Calu3 (cell line): ENCODE results near the gene PDGFA. TPM values are rescaled to one million over a fixed set of nuclear protein-coding genes. Genes with fewer than 3 reads are reported as not detected.

Experiments used
- BruUV-seq: library from RNA; stranded (reverse); fragments of 400-500 nt; replicated peaks from 2 replicates; lab custom pipeline; 2021; lab: Mats Ljungman, UMichigan
- CTCF ChIA-PET: fragments of 300-600 bp; sonication (Branson Sonifier 250); formaldehyde crosslinking; loops from one replicate; lab custom pipeline; 2022; ENCODE audit warnings: antibody characterized with exemption; lab: Charles Lee
- DNase-seq: peaks from one replicate; pipeline ENCODE4 v3.0.0; 2022
- H3K27ac Mint-ChIP-seq: one replicate; pipeline ENCODE4 v1.8.0; 2022; ENCODE audit warnings: mixed read lengths; ENCODE audit not compliant: unreplicated experiment
- H3K27me3 Mint-ChIP-seq: one replicate; pipeline ENCODE4 v1.8.0; 2022; ENCODE audit warnings: mixed read lengths; ENCODE audit not compliant: unreplicated experiment
- H3K36me3 Mint-ChIP-seq: one replicate; pipeline ENCODE4 v1.8.0; 2022; ENCODE audit warnings: mild to moderate bottlenecking, moderate library complexity, mixed read lengths; ENCODE audit not compliant: insufficient read depth, unreplicated experiment
- H3K4me1 Mint-ChIP-seq: one replicate; pipeline ENCODE4 v1.8.0; 2022; ENCODE audit warnings: mild to moderate bottlenecking, low read depth, mixed read lengths; ENCODE audit not compliant: unreplicated experiment
- H3K4me3 Mint-ChIP-seq: one replicate; pipeline ENCODE4 v1.8.0; 2022; ENCODE audit warnings: mild to moderate bottlenecking, low read depth, moderate library complexity, mixed read lengths; ENCODE audit not compliant: unreplicated experiment
- H3K9me3 Mint-ChIP-seq: one replicate; pipeline ENCODE4 v1.8.0; 2022; ENCODE audit warnings: low read depth, mixed read lengths; ENCODE audit not compliant: unreplicated experiment
- intact Hi-C: fragments of 100-400 bp; cut with micrococcal nuclease; formaldehyde crosslinking; loops from one replicate; pipeline ENCODE4 v1.10.0; 2022; ENCODE audit not compliant: unreplicated experiment
- total RNA-seq: library from RNA; stranded (reverse); gene quantifications from 2 replicates; pipeline ENCODE4 v1.2.3, GENCODE V29; 2022
- TF ChIP-seq, protein P1 (sequence below): fragments of 200-600 bp; IDR thresholded peaks from one replicate; pipeline ENCODE4 v1.8.0; 2022; ENCODE audit warnings: antibody characterized with exemption; ENCODE audit not compliant: unreplicated experiment

The PDGFA gene
- total RNA-seq, 1 experiment from 2014 or later, result 4.5 TPM

DNA sequence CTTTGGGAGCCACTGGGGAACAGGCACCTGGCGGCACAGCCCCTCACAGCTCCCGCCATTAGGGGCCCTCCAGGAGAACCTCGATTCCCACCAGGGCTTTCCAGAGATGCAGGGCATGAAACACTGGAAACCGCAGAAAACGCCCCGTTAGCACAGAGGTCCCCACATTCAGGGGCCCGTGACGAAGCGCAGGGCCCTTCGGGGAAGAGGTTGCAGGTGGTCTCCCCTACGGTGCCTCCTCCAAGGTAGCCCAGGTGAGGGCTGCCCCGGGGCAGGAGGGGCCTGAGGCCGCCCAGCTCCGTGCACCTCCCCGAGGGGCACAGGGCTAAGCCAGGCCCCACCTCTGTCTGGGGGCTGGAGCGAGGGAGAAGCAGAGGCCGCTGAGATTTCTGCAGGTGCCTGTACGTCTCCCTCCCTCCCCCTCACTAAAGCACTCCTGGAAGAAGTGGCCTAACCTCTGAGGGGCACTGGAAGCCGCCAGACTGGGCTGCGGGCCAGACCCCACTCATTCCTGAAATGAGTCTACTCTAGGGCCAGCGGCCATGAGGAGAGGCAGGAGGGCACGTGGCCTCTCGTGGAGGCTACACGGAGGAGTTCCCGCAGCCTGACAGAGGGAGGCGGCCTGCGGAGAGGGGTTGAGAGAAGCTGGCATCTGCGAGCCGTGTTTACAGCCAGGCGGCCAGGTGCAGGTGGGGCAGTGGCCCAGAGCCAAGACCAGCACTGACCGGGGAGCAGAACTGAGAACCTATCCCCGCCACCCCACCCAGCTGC lies 6.9 kb downstream of the PDGFA start:
- BruUV-seq, result no TSS peak
- CTCF ChIA-PET, result interaction anchor here (0.6 to 0.7 kb wide), 2 partner anchors 82 to 99 kb away, joined by 3 to 5 read pairs; no protein-coding TSS in a partner anchor
- peak; percentile 42 for DNase-seq
- no peak overlapping the region for H3K4me3 Mint-ChIP-seq
- H3K27me3 Mint-ChIP-seq, result peaks cover 63% of the 10 kb centered on the region
- H3K4me1 Mint-ChIP-seq, result peaks cover 13% of the 10 kb centered on the region
- H3K27ac Mint-ChIP-seq, result no peak overlapping the region
- TF ChIP-seq, protein P1, sequence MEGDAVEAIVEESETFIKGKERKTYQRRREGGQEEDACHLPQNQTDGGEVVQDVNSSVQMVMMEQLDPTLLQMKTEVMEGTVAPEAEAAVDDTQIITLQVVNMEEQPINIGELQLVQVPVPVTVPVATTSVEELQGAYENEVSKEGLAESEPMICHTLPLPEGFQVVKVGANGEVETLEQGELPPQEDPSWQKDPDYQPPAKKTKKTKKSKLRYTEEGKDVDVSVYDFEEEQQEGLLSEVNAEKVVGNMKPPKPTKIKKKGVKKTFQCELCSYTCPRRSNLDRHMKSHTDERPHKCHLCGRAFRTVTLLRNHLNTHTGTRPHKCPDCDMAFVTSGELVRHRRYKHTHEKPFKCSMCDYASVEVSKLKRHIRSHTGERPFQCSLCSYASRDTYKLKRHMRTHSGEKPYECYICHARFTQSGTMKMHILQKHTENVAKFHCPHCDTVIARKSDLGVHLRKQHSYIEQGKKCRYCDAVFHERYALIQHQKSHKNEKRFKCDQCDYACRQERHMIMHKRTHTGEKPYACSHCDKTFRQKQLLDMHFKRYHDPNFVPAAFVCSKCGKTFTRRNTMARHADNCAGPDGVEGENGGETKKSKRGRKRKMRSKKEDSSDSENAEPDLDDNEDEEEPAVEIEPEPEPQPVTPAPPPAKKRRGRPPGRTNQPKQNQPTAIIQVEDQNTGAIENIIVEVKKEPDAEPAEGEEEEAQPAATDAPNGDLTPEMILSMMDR, result no peak
- intact Hi-C loops, result no loop called here
- H3K9me3 Mint-ChIP-seq, result no peaks in the 10 kb centered on the region
- peaks cover 18% of the 10 kb centered on the region for H3K36me3 Mint-ChIP-seq

DNA sequence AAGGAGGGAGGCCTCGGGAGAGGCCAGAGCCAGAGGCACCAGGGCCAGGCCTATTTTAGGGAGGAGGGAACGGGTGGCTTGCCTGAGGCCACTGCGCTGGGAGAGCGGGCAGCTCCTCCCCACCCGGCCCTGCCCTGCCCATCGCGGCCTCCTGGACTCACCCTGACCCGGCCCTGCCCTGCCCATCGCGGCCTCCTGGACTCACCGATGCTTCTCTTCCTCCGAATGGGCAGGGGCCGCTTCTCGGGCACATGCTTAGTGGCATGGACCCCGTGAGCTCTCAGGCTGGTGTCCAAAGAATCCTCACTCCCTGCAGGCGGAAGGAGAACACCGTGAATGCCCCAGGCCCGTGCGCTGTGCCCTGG lies 7.5 kb downstream of the PDGFA start:
- intact Hi-C loops, result no loop called here
- Mint-ChIP-seq H3K9me3 (no peaks in the 10 kb centered on the region), H3K4me1 (peaks cover 10% of the 10 kb centered on the region), H3K4me3 (no peak overlapping the region), H3K36me3 (peaks cover 15% of the 10 kb centered on the region), H3K27me3 (peaks cover 57% of the 10 kb centered on the region), H3K27ac (no peak overlapping the region)
- TF ChIP-seq, protein P1, result no peak
- CTCF ChIA-PET, result interaction anchor here (0.7 kb wide), 1 partner anchor 81 kb away, joined by 3 read pairs; no protein-coding TSS in a partner anchor
- no TSS peak for BruUV-seq
- DNase-seq, result no peak

DNA sequence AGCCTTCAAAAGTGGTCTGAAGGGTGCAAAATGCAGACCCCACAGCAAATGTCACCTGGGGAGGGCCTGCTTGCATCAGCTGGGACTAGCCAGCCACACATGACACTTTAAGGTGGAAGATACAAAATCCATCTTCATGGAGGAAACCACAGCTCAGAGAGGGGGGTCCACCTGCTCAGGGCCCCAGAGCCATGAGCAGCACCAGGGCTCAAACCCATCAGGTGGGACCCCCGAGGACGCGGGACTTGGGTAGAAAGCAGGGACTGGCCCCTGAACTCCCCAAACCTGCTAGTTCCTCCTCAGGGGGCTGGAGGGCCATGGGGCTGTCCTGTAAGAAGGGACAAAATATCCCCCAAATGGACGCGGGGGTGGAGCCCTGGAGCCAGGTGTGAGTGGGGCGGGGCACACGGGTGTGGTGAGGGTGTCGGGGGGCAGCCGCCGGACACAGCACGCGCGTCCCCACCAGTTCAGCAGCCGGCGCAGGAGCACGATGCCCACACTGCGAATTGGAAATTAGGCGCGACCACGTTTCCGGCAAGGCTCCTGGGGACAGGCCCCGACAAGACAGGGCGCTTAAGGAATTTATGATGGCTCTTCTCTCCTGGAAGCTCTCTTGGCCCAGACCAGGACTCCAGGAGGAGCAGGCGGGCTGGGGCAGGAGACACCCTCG lies 8.0 kb downstream of the PDGFA start:
- intact Hi-C loops, result no loop called here
- TF ChIP-seq, protein P1, result no peak
- Mint-ChIP-seq H3K4me1 (peaks cover 10% of the 10 kb centered on the region), H3K36me3 (peaks cover 14% of the 10 kb centered on the region), H3K4me3 (no peak overlapping the region), H3K9me3 (no peaks in the 10 kb centered on the region), H3K27ac (no peak overlapping the region), H3K27me3 (peaks cover 52% of the 10 kb centered on the region)
- CTCF ChIA-PET, result no interaction called here
- BruUV-seq, result no TSS peak
- no peak for DNase-seq

DNA sequence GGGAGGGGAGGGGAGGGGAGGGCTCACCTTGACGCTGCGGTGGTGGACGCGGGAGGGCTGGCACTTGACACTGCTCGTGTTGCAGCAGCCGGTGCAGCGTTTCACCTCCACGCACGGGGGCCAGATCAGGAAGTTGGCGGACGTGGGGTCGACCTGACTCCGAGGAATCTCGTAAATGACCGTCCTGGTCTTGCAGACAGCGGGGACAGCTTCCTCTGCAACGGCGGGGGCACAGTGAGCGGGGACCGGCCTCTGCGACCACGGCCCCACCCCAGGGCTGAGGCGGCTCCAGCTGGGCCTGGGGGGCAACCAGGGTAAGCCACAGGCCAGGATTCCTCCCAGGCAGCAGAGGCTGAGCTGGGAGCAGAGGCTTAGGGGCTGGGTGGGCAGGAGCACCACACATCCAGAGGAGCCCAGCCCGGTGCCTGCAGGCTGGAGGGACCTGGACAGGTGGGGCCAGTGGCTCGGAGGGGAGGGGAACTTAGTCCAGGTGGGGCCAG lies 8.8 kb downstream of the PDGFA start:
- no peak overlapping the region for H3K27ac Mint-ChIP-seq
- H3K4me3 Mint-ChIP-seq, result no peak overlapping the region
- no peak for DNase-seq
- CTCF ChIA-PET, result no interaction called here
- H3K4me1 Mint-ChIP-seq, result peaks cover 10% of the 10 kb centered on the region
- H3K36me3 Mint-ChIP-seq, result peaks cover 7% of the 10 kb centered on the region
- TF ChIP-seq, protein P1, result no peak
- no TSS peak for BruUV-seq
- no peaks in the 10 kb centered on the region for H3K9me3 Mint-ChIP-seq
- H3K27me3 Mint-ChIP-seq, result peaks cover 45% of the 10 kb centered on the region
- intact Hi-C loops, result no loop called here
